ENCODE data around the gene RBM28. TPM values are rescaled to one million over a fixed set of nuclear protein-coding genes. Genes with fewer than 3 reads are reported as not detected.
A peak's percentile ranks its signal among the peaks of the same experiment; 100 is the strongest.

Gene RBM28
- total RNA-seq, 1 experiment from 2014 or later = 71.4 TPM

DNA sequence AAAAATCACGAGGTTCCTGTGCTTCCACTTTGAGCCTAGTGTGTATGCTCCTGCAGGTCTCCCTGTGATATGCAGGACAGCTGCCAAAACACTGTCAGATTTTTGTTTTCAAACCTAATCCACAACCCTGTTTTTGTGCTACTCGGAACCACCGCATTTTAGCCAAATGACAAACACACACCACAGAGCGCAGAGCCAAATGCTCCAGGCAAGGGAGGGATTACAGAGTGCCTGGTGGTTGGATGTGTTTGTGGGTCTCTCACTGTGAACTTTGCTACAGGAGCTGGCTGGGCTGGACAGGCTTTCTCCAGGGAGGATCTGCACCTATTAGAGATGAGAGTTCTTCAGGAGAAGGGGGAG is 5.7 kb upstream of the RBM28 start:
- Mint-ChIP-seq H3K9me3 (ENCODE audit: unreplicated experiment) (no peaks in the 10 kb centered on the region), H3K27me3 (ENCODE audit: insufficient read depth, unreplicated experiment) (peaks cover 6% of the 10 kb centered on the region), H3K4me3 (ENCODE audit: unreplicated experiment) (no peak overlapping the region), H3K36me3 (ENCODE audit: insufficient read depth, unreplicated experiment) (no peaks in the 10 kb centered on the region), H3K4me1 (ENCODE audit: low read depth, unreplicated experiment) (no peaks in the 10 kb centered on the region), H3K27ac (ENCODE audit: unreplicated experiment) (no peak overlapping the region)
- Histone ChIP-seq H3K4me1 (no peaks in the 10 kb centered on the region), H3K36me3 (ENCODE audit: control insufficient read depth, insufficient read depth, low read length) (no peaks in the 10 kb centered on the region), H3K27me3 (replicated peaks; ENCODE audit: control insufficient read depth, insufficient read depth, low read length) (no peaks in the 10 kb centered on the region; the same call in 1 of the 2 replicates), H3K9me3 (no peaks in the 10 kb centered on the region), H3K4me3 (ENCODE audit: low read depth, low read length) (no peak overlapping the region)
- DNase-seq = no peak
- TF ChIP-seq, protein P1, sequence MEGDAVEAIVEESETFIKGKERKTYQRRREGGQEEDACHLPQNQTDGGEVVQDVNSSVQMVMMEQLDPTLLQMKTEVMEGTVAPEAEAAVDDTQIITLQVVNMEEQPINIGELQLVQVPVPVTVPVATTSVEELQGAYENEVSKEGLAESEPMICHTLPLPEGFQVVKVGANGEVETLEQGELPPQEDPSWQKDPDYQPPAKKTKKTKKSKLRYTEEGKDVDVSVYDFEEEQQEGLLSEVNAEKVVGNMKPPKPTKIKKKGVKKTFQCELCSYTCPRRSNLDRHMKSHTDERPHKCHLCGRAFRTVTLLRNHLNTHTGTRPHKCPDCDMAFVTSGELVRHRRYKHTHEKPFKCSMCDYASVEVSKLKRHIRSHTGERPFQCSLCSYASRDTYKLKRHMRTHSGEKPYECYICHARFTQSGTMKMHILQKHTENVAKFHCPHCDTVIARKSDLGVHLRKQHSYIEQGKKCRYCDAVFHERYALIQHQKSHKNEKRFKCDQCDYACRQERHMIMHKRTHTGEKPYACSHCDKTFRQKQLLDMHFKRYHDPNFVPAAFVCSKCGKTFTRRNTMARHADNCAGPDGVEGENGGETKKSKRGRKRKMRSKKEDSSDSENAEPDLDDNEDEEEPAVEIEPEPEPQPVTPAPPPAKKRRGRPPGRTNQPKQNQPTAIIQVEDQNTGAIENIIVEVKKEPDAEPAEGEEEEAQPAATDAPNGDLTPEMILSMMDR (IDR thresholded peaks at IDR 0.05; ENCODE audit: insufficient read depth in 1 of 2, low read depth in 1 of 2, low read length in 1 of 2, severe bottlenecking in 1 of 2, unreplicated experiment in 1 of 2) = no peak
- no TSS peak for BruUV-seq (replicated peaks)
- ChIA-PET POLR2A (no interaction called here), CTCF (interaction anchor here (3.6 kb wide), 1 partner anchor 40 kb away, joined by 109 read pairs; no protein-coding TSS in a partner anchor)
- intact Hi-C loops (cut with micrococcal nuclease; ENCODE audit: unreplicated experiment) = no loop called here

DNA sequence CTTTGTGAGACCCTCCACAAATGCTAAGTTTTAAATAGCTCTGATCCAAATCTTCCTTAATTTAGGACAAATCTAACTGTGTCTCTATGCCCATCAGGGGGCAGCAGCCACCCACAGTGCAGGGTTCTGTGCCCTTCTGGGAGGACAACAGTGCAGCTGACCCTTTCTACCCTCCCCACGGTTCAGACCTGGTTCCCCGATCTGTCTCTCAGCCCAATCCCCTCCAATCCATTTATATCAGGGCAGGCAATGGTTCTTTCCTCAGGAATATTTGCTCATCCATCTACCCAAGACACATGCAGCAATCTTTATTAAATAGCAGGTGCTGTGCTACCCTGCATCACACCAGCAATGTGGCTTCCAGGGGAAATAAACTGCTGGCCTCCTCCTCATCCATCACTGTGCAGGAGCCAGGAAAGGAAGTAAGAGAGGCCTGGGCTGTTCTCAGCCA is 4.0 kb upstream of the RBM28 start:
- Histone ChIP-seq H3K9me3 (no peaks in the 10 kb centered on the region), H3K27me3 (replicated peaks; ENCODE audit: control insufficient read depth, insufficient read depth, low read length) (no peaks in the 10 kb centered on the region; the same call in 1 of the 2 replicates), H3K4me3 (ENCODE audit: low read depth, low read length) (no peak overlapping the region), H3K4me1 (no peaks in the 10 kb centered on the region), H3K36me3 (ENCODE audit: control insufficient read depth, insufficient read depth, low read length) (no peaks in the 10 kb centered on the region)
- BruUV-seq (replicated peaks) = no TSS peak
- TF ChIP-seq, protein P1 (IDR thresholded peaks at IDR 0.05; ENCODE audit: insufficient read depth in 1 of 2, low read depth in 1 of 2, low read length in 1 of 2, severe bottlenecking in 1 of 2, unreplicated experiment in 1 of 2) = peak; percentile 76 to 80
- Mint-ChIP-seq H3K27ac (ENCODE audit: unreplicated experiment) (no peak overlapping the region), H3K27me3 (ENCODE audit: insufficient read depth, unreplicated experiment) (peaks cover 3% of the 10 kb centered on the region), H3K9me3 (ENCODE audit: unreplicated experiment) (no peaks in the 10 kb centered on the region), H3K4me1 (ENCODE audit: low read depth, unreplicated experiment) (peaks cover 4% of the 10 kb centered on the region), H3K4me3 (ENCODE audit: unreplicated experiment) (no peak overlapping the region), H3K36me3 (ENCODE audit: insufficient read depth, unreplicated experiment) (no peaks in the 10 kb centered on the region)
- DNase-seq = peak; percentile 67 to 69
- CTCF ChIA-PET = interaction anchor here (0.6 to 3.6 kb wide), 19 partner anchors 8 to 127 kb away, joined by 3 to 109 read pairs (median 3); partner anchors contain the start of gene IMPDH1
- intact Hi-C loops (cut with micrococcal nuclease; ENCODE audit: unreplicated experiment) = loop anchor here (1.0 kb wide), 1 partner anchor 40 kb away; no protein-coding TSS in a partner anchor
- POLR2A ChIA-PET = interaction anchor here (1.1 kb wide), 1 partner anchor 40 kb away, joined by 4 read pairs; no protein-coding TSS in a partner anchor

DNA sequence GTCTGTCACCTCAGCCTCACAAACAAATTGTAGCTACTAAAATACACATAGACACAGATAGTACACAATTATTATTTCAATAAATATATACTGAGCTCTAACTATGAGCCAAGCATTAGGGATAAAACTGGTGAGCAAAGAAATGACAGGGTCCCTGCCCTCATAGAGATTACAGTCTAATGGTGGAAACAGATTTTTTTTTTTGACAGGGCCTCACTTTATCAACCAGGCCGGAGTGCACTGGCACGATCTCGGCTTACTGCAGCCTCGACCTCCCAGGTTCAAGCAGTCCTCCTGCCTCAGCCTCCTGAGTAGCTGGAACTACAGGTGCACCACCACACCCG is 695 bp upstream of the RBM28 start:
- peaks cover 8% of the 10 kb centered on the region for H3K4me1 Mint-ChIP-seq (ENCODE audit: low read depth, unreplicated experiment)
- H3K9me3 Mint-ChIP-seq (ENCODE audit: unreplicated experiment) = no peaks in the 10 kb centered on the region
- H3K36me3 ChIP-seq (ENCODE audit: control insufficient read depth, insufficient read depth, low read length) = no peaks in the 10 kb centered on the region; the same call in 1 of the 2 replicates
- no peak for DNase-seq
- CTCF ChIA-PET = interaction anchor here (1.2 to 2.9 kb wide), 2 partner anchors 43 to 135 kb away, joined by 6 to 12 read pairs; no protein-coding TSS in a partner anchor
- H3K27ac Mint-ChIP-seq (ENCODE audit: unreplicated experiment) = no peak overlapping the region
- no peaks in the 10 kb centered on the region; the same call in 1 of the 2 replicates for H3K27me3 ChIP-seq (replicated peaks; ENCODE audit: control insufficient read depth, insufficient read depth, low read length)
- H3K9me3 ChIP-seq = no peaks in the 10 kb centered on the region
- TF ChIP-seq, protein P1 (IDR thresholded peaks at IDR 0.05; ENCODE audit: insufficient read depth in 1 of 2, low read depth in 1 of 2, low read length in 1 of 2, severe bottlenecking in 1 of 2, unreplicated experiment in 1 of 2) = no peak
- H3K27me3 Mint-ChIP-seq (ENCODE audit: insufficient read depth, unreplicated experiment) = peaks cover 3% of the 10 kb centered on the region
- intact Hi-C loops (cut with micrococcal nuclease; ENCODE audit: unreplicated experiment) = no loop called here
- H3K4me3 Mint-ChIP-seq (ENCODE audit: unreplicated experiment) = peak overlapping the region; percentile 72
- no TSS peak for BruUV-seq (replicated peaks)
- no peak overlapping the region for H3K4me3 ChIP-seq (ENCODE audit: low read depth, low read length)
- no peaks in the 10 kb centered on the region for H3K4me1 ChIP-seq
- POLR2A ChIA-PET = interaction anchor here (0.6 kb wide), 1 partner anchor 65 kb away, joined by 3 read pairs; no protein-coding TSS in a partner anchor
- peaks cover 4% of the 10 kb centered on the region for H3K36me3 Mint-ChIP-seq (ENCODE audit: insufficient read depth, unreplicated experiment)

Measured in Caco-2 (cell line).